Gastroesophageal sphincter (tissue), 4 donors: ENCODE measurements around the gene ZNF491. TPM values are rescaled to one million over a fixed set of nuclear protein-coding genes. Genes with fewer than 3 reads are reported as not detected.

ENCODE experiments used
- ATAC-seq: fragments of 150-250 bp; one replicate; pipeline ENCODE4 v1.9.1; 2016; ENCODE audit warnings: mild to moderate bottlenecking, moderate library complexity
- H3K27ac ChIP-seq, 4 donors: fragments of 200-600 bp; sonication (generic) in 3 of 4; 1 replicate in 3 of 4; 2 replicates in 1 of 4; pipeline ENCODE4 v1.5.1; 2016 to 2019
- H3K27me3 ChIP-seq: fragments of 200-600 bp; sonication (generic); one replicate; pipeline ENCODE4 v1.5.1; 2019
- H3K36me3 ChIP-seq, 2 donors: fragments of 200-600 bp; sonication (generic); one replicate each; pipeline ENCODE4 v1.5.1; 2019; ENCODE audit warnings: control low read depth in 1 of 2
- H3K4me1 ChIP-seq, 3 donors: fragments of 200-600 bp; sonication (generic); 1 replicate in 2 of 3; 2 replicates in 1 of 3; pipeline ENCODE4 v1.5.1; 2016 to 2019; ENCODE audit warnings: control low read depth in 2 of 3
- H3K4me3 ChIP-seq, 2 donors: fragments of 200-600 bp; sonication (generic); one replicate each; pipeline ENCODE4 v1.5.1; 2019; ENCODE audit warnings: mild to moderate bottlenecking in 1 of 2, moderate library complexity in 1 of 2
- H3K9me3 ChIP-seq, 3 donors: fragments of 200-600 bp; sonication (generic); one replicate each; pipeline ENCODE4 v1.5.1; 2017 to 2019; ENCODE audit warnings: control low read depth in 2 of 3
- EP300 ChIP-seq: sonication (generic); formaldehyde crosslinking; IDR thresholded peaks from one replicate; pipeline ENCODE4 v1.6.1; 2017; ENCODE audit warnings: antibody characterized with exemption, mild to moderate bottlenecking
- POLR2A ChIP-seq, 2 donors: fragments of 450-650 bp; IDR thresholded peaks; one replicate each; pipeline ENCODE4 v1.6.1; 2017; ENCODE audit warnings: antibody characterized with exemption in 2 of 2, mild to moderate bottlenecking in 2 of 2, moderate library complexity in 1 of 2
- POLR2AphosphoS5 ChIP-seq: sonication (generic); formaldehyde crosslinking; IDR thresholded peaks from one replicate; pipeline ENCODE4 v1.6.1; 2017; ENCODE audit warnings: antibody characterized with exemption
- WGBS, 2 donors: methylation state at CpG; one replicate each; pipeline ENCODE4 v1.1.5; 2018; ENCODE audit warnings: low coverage in 1 of 2; 5-methylcytosine and 5-hydroxymethylcytosine counted together
- total RNA-seq, 4 donors: library from RNA; depleted of rRNA; stranded (reverse); fragments of >200 nt; gene quantifications; one replicate each; pipeline ENCODE4 v1.1.0, GENCODE V29; 2016
- TF ChIP-seq, protein P1 (sequence below), 4 experiments: fragments of 200-600 bp in 2 of 4; fragments of 450-650 bp in 2 of 4; sonication (generic) in 1 of 4; IDR thresholded peaks; one replicate each; pipeline ENCODE4 v1.5.1; 2017 to 2019; ENCODE audit warnings: antibody characterized with exemption in 4 of 4, mild to moderate bottlenecking in 2 of 4, moderate library complexity in 2 of 4

ZNF491 gene
- total RNA-seq, 4 donors from 2014 or later, result 1.8 to 3.7 (median 3.1) TPM

DNA sequence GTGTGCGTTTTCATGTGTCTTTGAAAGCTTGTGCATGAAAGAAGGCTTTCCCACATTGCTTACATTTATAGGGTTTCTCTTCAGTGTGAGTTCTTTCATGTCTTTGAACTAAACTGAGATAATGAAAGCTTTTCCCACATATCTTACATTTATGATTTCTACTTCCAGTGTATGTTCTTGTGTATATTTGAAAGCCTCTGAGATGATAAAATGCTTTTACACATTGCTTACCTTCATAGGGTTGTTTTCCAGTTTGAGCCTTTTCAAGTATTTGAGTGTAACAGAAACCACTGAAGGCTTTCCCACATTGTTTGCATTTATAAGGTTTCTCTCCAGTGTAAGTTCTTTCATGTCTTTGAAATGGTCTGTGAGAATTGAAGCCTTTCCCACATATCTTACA is 41.4 kb upstream of the ZNF491 start:
- ATAC-seq, result no peak
- Histone ChIP-seq H3K27me3 (no peaks in the 10 kb centered on the region), H3K9me3 (peaks cover 0 to 26% (median 0%) of the 10 kb centered on the region in 3 donors), H3K4me1 (no peaks in the 10 kb centered on the region), H3K36me3 (no peaks in the 10 kb centered on the region), H3K4me3 (no peak overlapping the region), H3K27ac (no peak overlapping the region)
- WGBS, 2 donors, result 71 to 91% methylated on average over 1 of the region's 1 CpG
- TF ChIP-seq POLR2AphosphoS5, result no peak
- no peak for TF ChIP-seq EP300
- TF ChIP-seq POLR2A (IDR thresholded peaks at IDR 0.05), result no peak
- TF ChIP-seq, protein P1, sequence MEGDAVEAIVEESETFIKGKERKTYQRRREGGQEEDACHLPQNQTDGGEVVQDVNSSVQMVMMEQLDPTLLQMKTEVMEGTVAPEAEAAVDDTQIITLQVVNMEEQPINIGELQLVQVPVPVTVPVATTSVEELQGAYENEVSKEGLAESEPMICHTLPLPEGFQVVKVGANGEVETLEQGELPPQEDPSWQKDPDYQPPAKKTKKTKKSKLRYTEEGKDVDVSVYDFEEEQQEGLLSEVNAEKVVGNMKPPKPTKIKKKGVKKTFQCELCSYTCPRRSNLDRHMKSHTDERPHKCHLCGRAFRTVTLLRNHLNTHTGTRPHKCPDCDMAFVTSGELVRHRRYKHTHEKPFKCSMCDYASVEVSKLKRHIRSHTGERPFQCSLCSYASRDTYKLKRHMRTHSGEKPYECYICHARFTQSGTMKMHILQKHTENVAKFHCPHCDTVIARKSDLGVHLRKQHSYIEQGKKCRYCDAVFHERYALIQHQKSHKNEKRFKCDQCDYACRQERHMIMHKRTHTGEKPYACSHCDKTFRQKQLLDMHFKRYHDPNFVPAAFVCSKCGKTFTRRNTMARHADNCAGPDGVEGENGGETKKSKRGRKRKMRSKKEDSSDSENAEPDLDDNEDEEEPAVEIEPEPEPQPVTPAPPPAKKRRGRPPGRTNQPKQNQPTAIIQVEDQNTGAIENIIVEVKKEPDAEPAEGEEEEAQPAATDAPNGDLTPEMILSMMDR (IDR thresholded peaks at IDR 0.05), result no peak

GRCh38 chr19:11759805-11760204 is 38.5 kb upstream of the ZNF491 start:
- peaks cover 0 to 19% (median 0%) of the 10 kb centered on the region in 3 donors for H3K9me3 ChIP-seq
- no peak overlapping the region for H3K4me3 ChIP-seq
- no peak for ATAC-seq
- 75 to 80% methylated on average over 7 of the region's 7 CpGs for WGBS, 2 donors
- H3K4me1 ChIP-seq, result no peaks in the 10 kb centered on the region
- no peaks in the 10 kb centered on the region for H3K36me3 ChIP-seq
- H3K27me3 ChIP-seq, result no peaks in the 10 kb centered on the region
- no peak overlapping the region for H3K27ac ChIP-seq
- TF ChIP-seq, protein P1 (IDR thresholded peaks at IDR 0.05), result no peak
- no peak for TF ChIP-seq EP300
- no peak for TF ChIP-seq POLR2A (IDR thresholded peaks at IDR 0.05)
- TF ChIP-seq POLR2AphosphoS5, result no peak

DNA sequence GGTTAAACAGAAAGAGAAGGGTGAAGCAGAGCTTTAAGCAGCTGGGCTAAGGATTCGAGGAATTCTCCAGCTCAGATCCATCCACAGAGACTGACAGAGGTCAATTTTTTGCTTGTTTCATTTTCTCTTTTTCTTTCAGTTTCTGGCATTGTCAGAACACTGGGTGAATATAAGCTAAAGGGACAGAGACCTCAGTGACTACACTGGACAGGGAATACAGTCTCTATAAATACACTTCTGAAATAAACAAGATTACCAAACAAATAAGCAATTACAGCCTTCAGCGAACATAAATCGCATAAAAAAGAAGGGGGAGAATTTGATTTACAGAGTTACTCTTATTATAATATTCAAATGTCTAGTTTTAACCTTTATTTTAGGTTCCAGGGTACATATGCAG is 35.2 kb upstream of the ZNF491 start:
- no peak for ATAC-seq
- Histone ChIP-seq H3K36me3 (no peaks in the 10 kb centered on the region), H3K27ac (no peak overlapping the region), H3K27me3 (no peaks in the 10 kb centered on the region), H3K4me1 (peaks cover 0 to 13% (median 3%) of the 10 kb centered on the region in 3 donors), H3K9me3 (peaks cover 0 to 2% (median 0%) of the 10 kb centered on the region in 3 donors), H3K4me3 (no peak overlapping the region)
- 68% methylated on average over 3 of the region's 3 CpGs for WGBS, 2 donors
- TF ChIP-seq POLR2A (IDR thresholded peaks at IDR 0.05) (no peak), POLR2AphosphoS5 (no peak), EP300 (no peak)
- TF ChIP-seq, protein P1 (IDR thresholded peaks at IDR 0.05), result no peak

DNA sequence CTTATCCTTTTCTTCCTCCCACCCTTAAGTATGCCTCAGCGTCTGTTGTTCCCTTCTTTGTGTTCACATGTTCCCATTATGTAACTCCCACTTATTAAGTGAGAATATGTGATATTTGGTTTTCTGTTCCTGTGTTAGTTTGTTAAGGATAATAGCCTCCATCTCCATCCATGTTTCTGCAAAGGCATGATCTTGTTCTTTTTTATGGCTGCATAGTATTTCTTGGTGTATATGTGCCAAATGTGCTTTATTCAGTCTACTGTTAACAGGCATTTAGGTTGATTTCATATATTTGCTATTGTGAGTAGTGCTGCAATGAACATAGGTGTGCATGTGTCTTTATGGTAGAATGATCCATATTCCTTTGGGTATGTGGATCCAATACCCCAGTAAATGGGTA is 34.7 kb upstream of the ZNF491 start:
- no peak overlapping the region for H3K27ac ChIP-seq
- H3K4me1 ChIP-seq, result peaks cover 0 to 18% (median 3%) of the 10 kb centered on the region in 3 donors
- H3K36me3 ChIP-seq, result no peaks in the 10 kb centered on the region
- 88% methylated on average over 1 of the region's 1 CpG; no CpG with 5 or more reads in 1 of the 2 donors for WGBS, 2 donors
- ATAC-seq, result no peak
- H3K27me3 ChIP-seq, result no peaks in the 10 kb centered on the region
- H3K9me3 ChIP-seq, result no peaks in the 10 kb centered on the region
- TF ChIP-seq POLR2AphosphoS5, result no peak
- no peak for TF ChIP-seq EP300
- TF ChIP-seq POLR2A (IDR thresholded peaks at IDR 0.05), result no peak
- TF ChIP-seq, protein P1 (IDR thresholded peaks at IDR 0.05), result no peak
- H3K4me3 ChIP-seq, result no peak overlapping the region
